ENCODE results near the gene PPP2CA.

The PPP2CA gene

GRCh38 chr5:134148316-134148715 lies 77.6 kb downstream of the PPP2CA start:
- no peak for DNase-seq (ENCODE audit: low read depth)

- no peak for DNase-seq (ENCODE audit: low read depth)
Observed at GRCh38 chr5:134146651-134147518, 79.0 kb downstream of the PPP2CA start.

DNA sequence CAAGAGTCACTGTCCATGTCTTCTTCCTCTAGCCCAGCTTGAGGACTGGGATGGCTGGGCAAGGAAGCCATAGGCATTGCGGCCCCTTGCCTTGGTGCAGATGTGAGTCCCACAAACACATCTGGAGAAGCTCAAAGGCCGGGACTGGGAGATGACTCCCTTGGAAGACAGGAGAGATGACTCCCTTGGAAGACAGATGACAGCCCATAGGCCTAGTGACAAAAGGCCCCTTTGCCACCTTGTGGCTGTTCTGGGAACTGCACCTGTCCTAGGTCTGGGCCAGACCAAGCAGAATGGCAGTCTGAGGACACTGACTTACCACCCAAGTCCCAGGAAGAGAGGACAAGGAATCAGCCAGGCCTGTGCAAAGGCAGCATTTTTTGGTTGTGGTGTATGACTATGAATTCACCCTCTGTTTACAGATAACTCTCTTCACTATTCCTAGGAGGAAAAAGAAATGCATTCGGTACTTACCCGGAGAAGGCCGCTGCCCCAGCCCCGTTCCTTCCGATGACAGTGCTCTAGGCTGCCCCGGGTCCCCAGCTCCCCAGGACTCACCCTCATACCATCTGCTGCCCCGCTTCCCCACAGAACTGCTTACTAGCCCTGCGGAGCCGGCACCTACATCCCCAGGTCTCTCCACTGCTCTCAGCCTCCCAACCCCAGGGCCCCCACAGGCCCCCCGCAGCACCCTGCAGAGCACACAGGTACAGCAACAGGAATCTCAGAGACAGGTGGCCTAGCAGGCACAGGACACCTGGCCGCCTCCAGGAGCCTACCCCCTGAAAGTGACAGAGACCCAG lies 79.9 kb downstream of the PPP2CA start:
- DNase-seq (ENCODE audit: low read depth), result peak; percentile 79

GRCh38 chr5:134145041-134145757 lies 80.7 kb downstream of the PPP2CA start:
- no peak for DNase-seq (ENCODE audit: low read depth)

All from activated T-cell treated with anti-CD3 and anti-CD28 coated beads for 1 hour (primary cell).